GM23338 (cell line): Measurements from ENCODE around the gene RXRA.

Experiments
- CREB1 ChIP-seq: fragments of 250-450 bp; sonication (Bioruptor Pico); IDR thresholded peaks from 2 replicates; pipeline ENCODE4 v1.5.0; 2020; ENCODE audit warnings: low read depth, mild to moderate bottlenecking, moderate library complexity
- CTCF ChIP-seq, 2 experiments: fragments of 200-600 bp in 1 of 2; sonication (generic) in 1 of 2; conservative IDR thresholded peaks; 2 replicates each; pipeline versions ENCODE4 v1.5.1 to v1.6.1; 2016 to 2017; ENCODE audit warnings: antibody characterized with exemption in 2 of 2, low read depth in 2 of 2, mild to moderate bottlenecking in 2 of 2, moderate library complexity in 1 of 2
- ETS1 ChIP-seq: IDR thresholded peaks from 2 replicates; pipeline ENCODE4 v1.6.1; 2016; ENCODE audit warnings: antibody characterized with exemption
- EZH2 ChIP-seq: fragments of 200-600 bp; sonication (generic); IDR thresholded peaks from one replicate; pipeline ENCODE4 v1.8.0; 2017; ENCODE audit warnings: antibody characterized with exemption, mild to moderate bottlenecking, low read depth; ENCODE audit not compliant: unreplicated experiment
- EZH2phosphoT487 ChIP-seq: fragments of 200-600 bp; sonication (generic); IDR thresholded peaks from one replicate; pipeline ENCODE4 v1.8.1; 2018; ENCODE audit warnings: antibody characterized with exemption; ENCODE audit not compliant: unreplicated experiment
- JUNB ChIP-seq: IDR thresholded peaks from one replicate; pipeline ENCODE4 v1.6.1; 2016; ENCODE audit warnings: antibody characterized with exemption; ENCODE audit not compliant: unreplicated experiment
- NANOG ChIP-seq: IDR thresholded peaks from 2 replicates; pipeline ENCODE4 v1.6.1; 2016; ENCODE audit warnings: antibody characterized with exemption, borderline replicate concordance
- POLR2AphosphoS5 ChIP-seq: IDR thresholded peaks from 2 replicates; pipeline ENCODE4 v1.6.1; 2016; ENCODE audit warnings: antibody characterized with exemption, low read depth
- REST ChIP-seq: IDR thresholded peaks from one replicate; pipeline ENCODE4 v1.6.1; 2018; ENCODE audit warnings: antibody characterized with exemption; ENCODE audit not compliant: unreplicated experiment
- STAT1 ChIP-seq: IDR thresholded peaks from one replicate; pipeline ENCODE4 v1.6.1; 2016; ENCODE audit warnings: antibody characterized with exemption; ENCODE audit not compliant: unreplicated experiment
- ZNF114 ChIP-seq: fragments of 250-450 bp; sonication (Bioruptor Pico); IDR thresholded peaks from 2 replicates; pipeline ENCODE4 v1.5.0; 2020; ENCODE audit warnings: mild to moderate bottlenecking, moderate library complexity
- ZNF331 ChIP-seq: fragments of 250-450 bp; sonication (Bioruptor Pico); IDR thresholded peaks from 2 replicates; pipeline ENCODE4 v1.5.0; 2020; ENCODE audit warnings: low read depth, mild to moderate bottlenecking, moderate library complexity
- ZNF462 ChIP-seq: fragments of 250-450 bp; sonication (Bioruptor Pico); IDR thresholded peaks from 2 replicates; pipeline ENCODE4 v1.5.0; 2020; ENCODE audit warnings: mild to moderate bottlenecking, moderate library complexity

GRCh38 chr9:134326724-134327601 lies 708 bp downstream of the RXRA start:
- TF ChIP-seq EZH2 (no peak), CTCF (conservative IDR thresholded peaks at IDR 0.05; ENCODE audit: low read depth in 2 of 2) (no peak), EZH2phosphoT487 (no peak), REST (no peak), POLR2AphosphoS5 (no peak), CREB1 (no peak), ZNF114 (CRISPR knock-in tag) (no peak), STAT1 (no peak), JUNB (no peak), ZNF331 (CRISPR knock-in tag) (no peak), ETS1 (no peak), ZNF462 (no peak), NANOG (no peak)
